AG04450 (cell line): Measurements from ENCODE around the gene PLEKHF1. TPM values are rescaled to one million over a fixed set of nuclear protein-coding genes. Genes with fewer than 3 reads are reported as not detected.

Experiments used
- CTCF ChIA-PET: fragments of 300-600, 350-600 bp; formaldehyde crosslinking; extraction: SDS; loops from one replicate; lab custom pipeline; 2022; ENCODE audit warnings: antibody characterized with exemption, inconsistent platforms; lab: Charles Lee
- POLR2A ChIA-PET: fragments of 350-600 bp; formaldehyde crosslinking; extraction: SDS; loops from one replicate; lab custom pipeline; 2021; ENCODE audit warnings: antibody characterized with exemption, inconsistent platforms; lab: Yijun Ruan, JAX
- DNase-seq: peaks from one replicate; pipeline ENCODE4 v3.0.0-alpha.2; 2011; ENCODE audit warnings: low read depth, low spot score
- H3K27ac ChIP-seq: one replicate; pipeline ENCODE4 v1.5.1; 2012; ENCODE audit warnings: low read depth, low read length, control low read depth
- H3K27me3 ChIP-seq: one replicate; pipeline ENCODE4 v1.6.0; 2012; ENCODE audit warnings: low read length; ENCODE audit not compliant: control insufficient read depth, insufficient read depth
- H3K4me3 ChIP-seq: 2 replicates; pipeline ENCODE4 v1.5.1; 2011; ENCODE audit warnings: mild to moderate bottlenecking, low read depth, low read length, control low read depth
- H3K9me3 ChIP-seq: 2 replicates; pipeline ENCODE4 v1.5.1; 2012; ENCODE audit warnings: low read length; ENCODE audit not compliant: control insufficient read depth, insufficient read depth
- CTCF ChIP-seq: IDR thresholded peaks from 2 replicates; pipeline ENCODE4 v1.5.1; 2011; ENCODE audit warnings: low read depth, low read length, control low read depth, inconsistent platforms
- polyA plus RNA-seq: library from polyadenylated mRNA; depleted of rRNA; stranded (reverse); fragments of >200 nt; gene quantifications from 2 replicates; pipeline ENCODE4 v1.2.3, GENCODE V29; 2011

The PLEKHF1 gene
- polyA plus RNA-seq, 1 experiment, result 5.4 TPM

- no peaks in the 10 kb centered on the region for H3K27me3 ChIP-seq
- TF ChIP-seq CTCF, result no peak
- ChIA-PET POLR2A (no interaction called here), CTCF (interaction anchor here (0.8 to 3.2 kb wide), 3 partner anchors 14 to 37 kb away, joined by 3 to 14 read pairs (median 4); no protein-coding TSS in a partner anchor)
- no peaks in the 10 kb centered on the region; the same call in 1 of the 2 replicates for H3K9me3 ChIP-seq
- H3K4me3 ChIP-seq, result no peak overlapping the region
- H3K27ac ChIP-seq, result no peak overlapping the region
- DNase-seq, result no peak
Observed at GRCh38 chr19:29679598-29680210, 14.4 kb downstream of the PLEKHF1 start.

GRCh38 chr19:29680447-29680846 is 15.2 kb downstream of the PLEKHF1 start:
- Histone ChIP-seq H3K9me3 (no peaks in the 10 kb centered on the region; the same call in 1 of the 2 replicates), H3K27me3 (no peaks in the 10 kb centered on the region), H3K4me3 (no peak overlapping the region), H3K27ac (no peak overlapping the region)
- no peak for DNase-seq
- ChIA-PET POLR2A (no interaction called here), CTCF (interaction anchor here (0.8 to 1.2 kb wide), 4 partner anchors 14 to 70 kb away, joined by 3 to 5 read pairs (median 4); no protein-coding TSS in a partner anchor)
- no peak for TF ChIP-seq CTCF

GRCh38 chr19:29680937-29681336 is 15.7 kb downstream of the PLEKHF1 start:
- ChIA-PET POLR2A (no interaction called here), CTCF (interaction anchor here (0.9 to 1.2 kb wide), 3 partner anchors 13 to 71 kb away, joined by 3 to 5 read pairs (median 4); no protein-coding TSS in a partner anchor)
- no peak overlapping the region for H3K4me3 ChIP-seq
- no peaks in the 10 kb centered on the region for H3K27me3 ChIP-seq
- H3K27ac ChIP-seq, result no peak overlapping the region
- TF ChIP-seq CTCF, result no peak
- DNase-seq, result no peak
- no peaks in the 10 kb centered on the region; the same call in 1 of the 2 replicates for H3K9me3 ChIP-seq

- Histone ChIP-seq H3K27me3 (no peaks in the 10 kb centered on the region), H3K9me3 (no peaks in the 10 kb centered on the region; the same call in 1 of the 2 replicates), H3K4me3 (no peak overlapping the region), H3K27ac (no peak overlapping the region)
- no peak for TF ChIP-seq CTCF
- ChIA-PET CTCF (interaction anchor here (0.6 to 1.2 kb wide), 3 partner anchors 13 to 71 kb away, joined by 3 to 5 read pairs (median 4); no protein-coding TSS in a partner anchor), POLR2A (interaction anchor here (0.9 to 1.1 kb wide), 2 partner anchors 15 to 76 kb away, joined by 3 to 4 read pairs; partner anchors contain the start of gene POP4)
- no peak for DNase-seq
Observed at GRCh38 chr19:29681422-29682235, 16.4 kb downstream of the PLEKHF1 start.
